ENCODE measurements around the gene BRIX1.
A peak's percentile ranks its signal among the peaks of the same experiment; 100 is the strongest.
"Not testable (repeated sequence)": the region's sequence is repeated elsewhere in the genome, so short reads cannot be mapped to it uniquely, and the experiment has no call there.

The BRIX1 gene

GRCh38 chr5:34905564-34905963 is 9.9 kb upstream of the BRIX1 start:
- no peak overlapping the region for H3K4me3 ChIP-seq (ENCODE audit: low read length)
- peak; percentile 13 for DNase-seq (ENCODE audit: low read depth)
- TF ChIP-seq CTCF (IDR thresholded peaks at IDR 0.05; ENCODE audit: insufficient read depth, low read depth, low read length, missing control alignments): peak; percentile 49

- no peak for TF ChIP-seq CTCF (IDR thresholded peaks at IDR 0.05; ENCODE audit: insufficient read depth, low read depth, low read length, missing control alignments)
- no peak overlapping the region for H3K4me3 ChIP-seq (ENCODE audit: low read length)
- DNase-seq (ENCODE audit: low read depth): no peak
These were observed 2.4 kb upstream of the BRIX1 start for GRCh38 chr5:34913072-34913471.

GRCh38 chr5:34914671-34915138 is 806 bp upstream of the BRIX1 start:
- DNase-seq (ENCODE audit: low read depth): no peak
- no peak for TF ChIP-seq CTCF (IDR thresholded peaks at IDR 0.05; ENCODE audit: insufficient read depth, low read depth, low read length, missing control alignments)
- peak overlapping the region; percentile 92 for H3K4me3 ChIP-seq (ENCODE audit: low read length)

GRCh38 chr5:34915856-34916192 is 313 bp downstream of the BRIX1 start:
- TF ChIP-seq CTCF (IDR thresholded peaks at IDR 0.05; ENCODE audit: insufficient read depth, low read depth, low read length, missing control alignments): no peak
- peak overlapping the region; percentile 92 for H3K4me3 ChIP-seq (ENCODE audit: low read length)
- no peak for DNase-seq (ENCODE audit: low read depth)

GRCh38 chr5:34916518-34916917 is 1.0 kb downstream of the BRIX1 start:
- no peak for DNase-seq (ENCODE audit: low read depth)
- TF ChIP-seq CTCF (IDR thresholded peaks at IDR 0.05; ENCODE audit: insufficient read depth, low read depth, low read length, missing control alignments): no peak
- peak overlapping the region; percentile 92 for H3K4me3 ChIP-seq (ENCODE audit: low read length)

- H3K4me3 ChIP-seq (ENCODE audit: low read length): no peak overlapping the region
- TF ChIP-seq CTCF (IDR thresholded peaks at IDR 0.05; ENCODE audit: insufficient read depth, low read depth, low read length, missing control alignments): no peak
- DNase-seq (ENCODE audit: low read depth): no peak
These were observed 2.5 kb downstream of the BRIX1 start for GRCh38 chr5:34918025-34918424.

- DNase-seq (ENCODE audit: low read depth): no peak
- H3K4me3 ChIP-seq (ENCODE audit: low read length): no peak overlapping the region
- TF ChIP-seq CTCF (IDR thresholded peaks at IDR 0.05; ENCODE audit: insufficient read depth, low read depth, low read length, missing control alignments): no peak
These were observed 3.6 kb downstream of the BRIX1 start for GRCh38 chr5:34919077-34919476.

- H3K4me3 ChIP-seq (ENCODE audit: low read length); DNase-seq (ENCODE audit: low read depth): not testable (repeated sequence)
These were observed 7.7 kb downstream of the BRIX1 start for GRCh38 chr5:34923256-34923655.

All from epithelial cell of esophagus (primary cell).